Ovary (tissue), 3 donors: ENCODE data around the gene LELP1.

Experiments
- CTCF ChIP-seq, 3 donors: fragments of 450-650 bp in 2 of 3; fragments of 200-600 bp in 1 of 3; IDR thresholded peaks; one replicate each; pipeline versions ENCODE4 v1.5.1 to v1.8.0; 2016 to 2022; ENCODE audit warnings: antibody characterized with exemption in 3 of 3, mild to moderate bottlenecking in 1 of 3
- EP300 ChIP-seq: sonication (generic); formaldehyde crosslinking; IDR thresholded peaks from one replicate; pipeline ENCODE4 v1.6.1; 2017; ENCODE audit warnings: antibody characterized with exemption
- POLR2A ChIP-seq: fragments of 450-650 bp; IDR thresholded peaks from one replicate; pipeline ENCODE4 v1.6.1; 2017; ENCODE audit warnings: antibody characterized with exemption, mild to moderate bottlenecking, moderate library complexity
- donor health status: DM: no; HTN: no; CAD: no.

GRCh38 chr1:153238527-153238926 lies 35.3 kb downstream of the LELP1 start:
- no peak for TF ChIP-seq CTCF (IDR thresholded peaks at IDR 0.05)
- no peak for TF ChIP-seq POLR2A
- TF ChIP-seq EP300: no peak
